ENCODE measurements around the gene SDC3. TPM values are rescaled to one million over a fixed set of nuclear protein-coding genes. Genes with fewer than 3 reads are reported as not detected.
A peak's percentile ranks its signal among the peaks of the same experiment; 100 is the strongest.

Gene SDC3
- total RNA-seq, 4 donors from 2014 or later, result 2.9 to 11.6 (median 5.1) TPM

- TF ChIP-seq POLR2A (IDR thresholded peaks at IDR 0.05) (no peak), CTCF (IDR thresholded peaks at IDR 0.05) (no peak)
- Histone ChIP-seq H3K4me3 (no peak overlapping the region), H3K27me3 (peaks cover 0 to 26% (median 0%) of the 10 kb centered on the region in 4 donors), H3K27ac (peak overlapping the region in 3 of 4 donors; percentile 67 to 81 (median 74)), H3K9me3 (no peaks in the 10 kb centered on the region), H3K4me1 (peaks cover 14 to 68% (median 32%) of the 10 kb centered on the region in 3 donors), H3K36me3 (no peaks in the 10 kb centered on the region)
- WGBS, 2 donors, result 56 to 80% methylated on average over 1 of the region's 1 CpG
- DNase-seq, result no peak
- intact Hi-C loops (cut with DNase I), result no loop called here
These were observed 3.6 kb downstream of the SDC3 start for GRCh38 chr1:30904962-30905335.

GRCh38 chr1:30904191-30904961 lies 4.2 kb downstream of the SDC3 start:
- Histone ChIP-seq H3K4me1 (peaks cover 13 to 62% (median 27%) of the 10 kb centered on the region in 3 donors), H3K9me3 (no peaks in the 10 kb centered on the region), H3K36me3 (no peaks in the 10 kb centered on the region), H3K27ac (peak overlapping the region in 3 of 4 donors; percentile 67 to 81 (median 74)), H3K27me3 (peaks cover 0 to 24% (median 0%) of the 10 kb centered on the region in 4 donors), H3K4me3 (no peak overlapping the region)
- TF ChIP-seq CTCF (IDR thresholded peaks at IDR 0.05), result no peak
- no peak for TF ChIP-seq POLR2A (IDR thresholded peaks at IDR 0.05)
- no peak for DNase-seq
- 56 to 61% methylated on average over 11 of the region's 11 CpGs for WGBS, 2 donors
- intact Hi-C loops (cut with DNase I), result no loop called here

GRCh38 chr1:30903343-30904034 lies 5.1 kb downstream of the SDC3 start:
- Histone ChIP-seq H3K36me3 (no peaks in the 10 kb centered on the region), H3K9me3 (no peaks in the 10 kb centered on the region), H3K27me3 (peaks cover 0 to 17% (median 0%) of the 10 kb centered on the region in 4 donors), H3K27ac (peak overlapping the region in 3 of 4 donors; percentile 67 to 81 (median 74)), H3K4me3 (no peak overlapping the region), H3K4me1 (peaks cover 8 to 55% (median 21%) of the 10 kb centered on the region in 3 donors)
- intact Hi-C loops (cut with DNase I), result no loop called here
- 77 to 79% methylated on average over 2 to 5 of the region's 8 CpGs for WGBS, 2 donors
- DNase-seq, result no peak
- TF ChIP-seq POLR2A (IDR thresholded peaks at IDR 0.05) (no peak), CTCF (IDR thresholded peaks at IDR 0.05) (no peak)

GRCh38 chr1:30902593-30903290 lies 5.8 kb downstream of the SDC3 start:
- TF ChIP-seq CTCF (IDR thresholded peaks at IDR 0.05), result no peak
- no peak for TF ChIP-seq POLR2A (IDR thresholded peaks at IDR 0.05)
- Histone ChIP-seq H3K36me3 (no peaks in the 10 kb centered on the region), H3K4me1 (peaks cover 8 to 50% (median 19%) of the 10 kb centered on the region in 3 donors), H3K27ac (peak overlapping the region; percentile 48 to 81 (median 70)), H3K27me3 (peaks cover 0 to 11% (median 0%) of the 10 kb centered on the region in 4 donors), H3K4me3 (no peak overlapping the region), H3K9me3 (no peaks in the 10 kb centered on the region)
- no peak for DNase-seq
- intact Hi-C loops (cut with DNase I), result no loop called here
- 50 to 68% methylated on average over 6 to 8 of the region's 9 CpGs for WGBS, 2 donors
